ENCODE measurements around the gene PSME1. TPM values are rescaled to one million over a fixed set of nuclear protein-coding genes. Genes with fewer than 3 reads are reported as not detected.

PSME1 gene
- total and polyA plus RNA-seq, 2 of the 4 experiments (the other 2 are of a cell fraction), result 42.8 to 106 TPM

DNA sequence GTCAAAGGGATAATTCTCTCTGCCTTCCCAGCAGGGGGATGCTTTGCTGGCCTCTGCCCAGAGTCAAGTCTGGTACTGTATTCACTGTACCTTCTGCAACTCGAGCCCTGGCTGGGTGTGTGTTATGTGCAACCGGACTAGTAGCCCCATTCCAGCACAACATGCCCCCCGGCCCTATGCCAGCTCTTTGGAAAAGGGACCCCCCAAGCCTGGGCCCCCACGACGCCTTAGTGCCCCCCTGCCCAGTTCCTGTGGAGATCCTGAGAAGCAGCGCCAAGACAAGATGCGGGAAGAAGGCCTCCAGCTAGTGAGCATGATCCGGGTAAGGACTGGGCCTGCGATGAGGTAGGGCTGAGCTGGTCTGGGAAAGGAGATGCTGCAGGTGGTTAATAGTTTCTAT, 14.6 kb downstream of the PSME1 start:
- Histone ChIP-seq H3K4me1 (ENCODE audit: control insufficient read depth, insufficient read depth, low read length) (peaks cover 5% of the 10 kb centered on the region), H2AK5ac (ENCODE audit: low read depth, low read length) (no peak overlapping the region), H3K23ac (ENCODE audit: low read depth, low read length) (no peak overlapping the region), H4K20me1 (ENCODE audit: insufficient read depth, low read length) (peaks cover 10% of the 10 kb centered on the region), H2BK15ac (ENCODE audit: low read depth, low read length) (no peak overlapping the region), H3K27me3 (ENCODE audit: control insufficient read depth, insufficient read depth, low read length) (no peaks in the 10 kb centered on the region), H2BK5ac (ENCODE audit: low read depth, low read length, poor library complexity, severe bottlenecking) (no peak overlapping the region), H3K4me3 (ENCODE audit: insufficient read depth, low read depth, low read length) (no peak overlapping the region), H2AK9ac (replicated peaks; ENCODE audit: low read depth, low read length, poor library complexity) (no peak overlapping the region), H3K27ac (ENCODE audit: insufficient read depth, low read length) (no peak overlapping the region), H4K91ac (ENCODE audit: insufficient read depth, low read depth, low read length) (no peak overlapping the region), H4K5ac (ENCODE audit: low read depth, low read length) (no peak overlapping the region), H3K9me1 (ENCODE audit: insufficient read depth, low read length) (no peaks in the 10 kb centered on the region), H3K14ac (replicated peaks; ENCODE audit: low read depth, low read length) (no peak overlapping the region), H2BK20ac (ENCODE audit: low read depth, low read length) (no peak overlapping the region), H3K36me3 (ENCODE audit: control insufficient read depth, insufficient read depth, low read length) (peaks cover 48% of the 10 kb centered on the region), H3K9ac (ENCODE audit: low read depth, low read length) (no peak overlapping the region), H3K18ac (ENCODE audit: low read depth, low read length) (no peak overlapping the region), H4K8ac (ENCODE audit: low read depth in 2 of 2, low read length in 2 of 2) (no peak overlapping the region), H2AFZ (replicated peaks; ENCODE audit: low read length, poor library complexity) (no peak overlapping the region), H3K56ac (ENCODE audit: extremely low read depth, insufficient read depth, low read length) (no peak overlapping the region), H3K4me2 (ENCODE audit: low read depth, low read length) (no peak overlapping the region), H3K4ac (ENCODE audit: low read depth, low read length) (no peak overlapping the region), H2BK120ac (ENCODE audit: low read depth, low read length) (no peak overlapping the region), H3K79me1 (ENCODE audit: low read depth in 1 of 2, low read length in 2 of 2) (peaks cover 23 to 48% of the 10 kb centered on the region in 2 experiments), H3K9me3 (ENCODE audit: control insufficient read depth, insufficient read depth, low read length) (no peaks in the 10 kb centered on the region)
- CTCF ChIA-PET, result interaction anchor here (4.3 kb wide), 1 partner anchor 10 kb away, joined by 14 read pairs; the partner anchor contains the start of gene IRF9
- ATAC-seq (ENCODE audit: low read depth), result no peak
- POLR2A ChIA-PET (ENCODE audit: unreplicated experiment), result no interaction called here
- dilution Hi-C loops (cut with HindIII; ENCODE audit: low sequenced_read_pairs, unreplicated experiment), result no loop called here
- intact Hi-C loops (cut with micrococcal nuclease), result no loop called here
- no peak for TF ChIP-seq MAZ (IDR thresholded peaks at IDR 0.05; ENCODE audit: borderline replicate concordance, low read depth, low read length)
- TF ChIP-seq ELK1 (IDR thresholded peaks at IDR 0.05; ENCODE audit: borderline replicate concordance, low read depth, low read length), result no peak
- no peak for TF ChIP-seq NFE2L2 (IDR thresholded peaks at IDR 0.05; ENCODE audit: low read depth, low read length)
- no peak for TF ChIP-seq FOS (IDR thresholded peaks at IDR 0.05; ENCODE audit: low read depth, low read length)
- no peak for TF ChIP-seq MXI1 (IDR thresholded peaks at IDR 0.05; ENCODE audit: borderline replicate concordance, low read depth, low read length)
- DNase-seq, result no peak
- no TSS peak for BruUV-seq (replicated peaks)
- in situ Hi-C loops (cut with MboI; ENCODE audit: low sequenced_read_pairs), result no loop called here
- 100% methylated on average over 5 of the region's 9 CpGs; no CpG with 5 or more reads in 1 of the 2 experiments for WGBS, 2 experiments (ENCODE audit: extremely low coverage in 2 of 2, insufficient read length in 1 of 2)

Data from IMR-90 (cell line).